Amniotic epithelial cell (primary cell): ENCODE data around the gene TMEM165.
A peak's percentile ranks its signal among the peaks of the same experiment; 100 is the strongest.

Source experiments
- DNase-seq: peaks from one replicate; pipeline ENCODE4 v3.0.0-alpha.2; 2010; ENCODE audit warnings: low read depth

Gene TMEM165

DNA sequence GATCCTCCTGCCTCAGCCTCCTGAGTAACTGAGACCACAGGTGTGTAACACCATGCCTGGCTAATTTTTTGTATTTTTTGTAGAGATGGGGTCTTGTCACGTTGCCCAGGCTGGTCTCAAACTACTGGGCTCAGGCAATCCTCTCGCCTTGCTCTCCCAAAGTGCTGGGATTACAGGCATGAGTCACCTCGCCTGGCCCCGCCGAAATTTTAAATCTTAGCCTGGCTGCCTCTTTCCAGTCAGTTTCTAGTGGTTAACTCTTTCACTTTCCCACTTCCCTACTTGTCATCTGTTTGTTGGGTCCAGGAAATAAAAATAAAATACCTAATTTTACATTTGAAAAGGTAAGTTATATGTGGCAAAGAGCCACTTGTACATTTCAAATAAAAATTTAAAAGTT is 62.4 kb downstream of the TMEM165 start:
- DNase-seq, result peak; percentile 44

- DNase-seq, result peak; percentile 32
Observed at GRCh38 chr4:55458611-55459010, 62.9 kb downstream of the TMEM165 start.

DNA sequence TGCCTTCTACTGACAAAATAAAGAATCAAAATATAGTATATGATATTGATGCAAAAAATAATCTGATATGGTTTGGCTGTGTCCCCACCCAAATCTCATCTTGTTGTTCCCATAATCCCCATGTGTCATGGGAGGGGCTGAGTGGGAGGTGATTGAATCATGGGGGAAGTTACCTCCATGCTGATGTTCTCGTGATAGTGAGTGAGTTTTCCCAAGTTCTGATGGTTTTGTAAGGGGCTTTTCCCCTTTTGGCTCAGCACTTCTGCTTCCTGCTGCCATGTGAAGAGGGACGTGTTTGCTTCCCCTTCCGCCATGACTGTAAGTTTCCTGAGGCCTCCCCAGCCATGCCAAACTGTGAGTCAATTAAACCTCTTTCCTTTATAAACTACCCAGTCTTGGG is 70.2 kb downstream of the TMEM165 start:
- no peak for DNase-seq

DNA sequence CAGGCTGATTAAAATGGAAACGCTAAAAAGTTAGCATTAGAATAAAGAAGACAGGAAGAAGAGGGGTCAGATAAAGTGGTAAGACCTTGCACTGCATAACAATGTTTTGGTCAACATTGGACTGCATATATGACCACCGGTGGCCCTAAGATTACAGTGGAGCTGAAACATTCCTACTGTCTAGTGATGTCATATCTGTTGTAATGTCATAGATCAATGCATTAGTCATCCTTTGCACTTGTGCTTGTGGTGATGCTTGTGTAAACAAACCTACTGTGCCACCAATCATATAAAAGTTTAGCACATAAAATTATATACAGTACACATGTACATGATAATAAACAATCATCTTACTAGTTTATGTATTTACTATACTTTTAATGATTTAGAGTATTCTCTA is 73.0 kb downstream of the TMEM165 start:
- DNase-seq, result peak; percentile 81

- no peak for DNase-seq
Observed at GRCh38 chr4:55469979-55470378, 74.2 kb downstream of the TMEM165 start.
